NCI-H1436 (cell line): Measurements from ENCODE around the gene HSF5.

Experiments used
- DNase-seq: peaks from one replicate; lab custom pipeline; 2025; lab: John Stamatoyannopoulos, UW

HSF5 gene, protein sequence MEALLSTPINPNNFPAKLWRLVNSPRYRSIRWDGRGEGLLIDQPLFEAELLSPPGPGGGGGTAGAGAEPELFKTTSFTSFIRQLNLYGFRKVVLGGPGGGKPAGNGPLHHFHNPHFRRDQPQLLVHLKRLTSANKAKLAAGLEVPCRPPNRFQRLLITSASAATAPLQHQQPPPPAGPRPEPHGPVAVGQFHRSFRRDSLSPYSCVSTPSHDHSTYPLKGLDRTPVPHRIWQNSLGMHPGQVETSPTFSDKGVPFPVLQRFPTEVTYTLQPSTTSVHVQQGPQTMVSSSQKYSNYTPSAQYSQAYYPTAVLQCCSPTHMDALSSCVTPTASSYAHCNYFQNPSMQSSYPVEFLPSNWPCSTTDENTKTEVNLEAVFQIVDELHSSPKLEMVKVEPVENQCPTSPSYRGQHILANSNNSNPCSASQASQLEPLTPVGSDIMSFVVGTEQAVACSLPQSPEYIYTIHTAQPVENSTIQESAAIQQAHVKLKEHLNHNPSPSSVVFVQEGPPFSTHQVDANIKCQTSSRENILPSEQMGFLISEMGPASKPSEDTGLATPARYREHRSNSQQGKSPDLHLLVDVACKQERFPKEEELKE

DNA sequence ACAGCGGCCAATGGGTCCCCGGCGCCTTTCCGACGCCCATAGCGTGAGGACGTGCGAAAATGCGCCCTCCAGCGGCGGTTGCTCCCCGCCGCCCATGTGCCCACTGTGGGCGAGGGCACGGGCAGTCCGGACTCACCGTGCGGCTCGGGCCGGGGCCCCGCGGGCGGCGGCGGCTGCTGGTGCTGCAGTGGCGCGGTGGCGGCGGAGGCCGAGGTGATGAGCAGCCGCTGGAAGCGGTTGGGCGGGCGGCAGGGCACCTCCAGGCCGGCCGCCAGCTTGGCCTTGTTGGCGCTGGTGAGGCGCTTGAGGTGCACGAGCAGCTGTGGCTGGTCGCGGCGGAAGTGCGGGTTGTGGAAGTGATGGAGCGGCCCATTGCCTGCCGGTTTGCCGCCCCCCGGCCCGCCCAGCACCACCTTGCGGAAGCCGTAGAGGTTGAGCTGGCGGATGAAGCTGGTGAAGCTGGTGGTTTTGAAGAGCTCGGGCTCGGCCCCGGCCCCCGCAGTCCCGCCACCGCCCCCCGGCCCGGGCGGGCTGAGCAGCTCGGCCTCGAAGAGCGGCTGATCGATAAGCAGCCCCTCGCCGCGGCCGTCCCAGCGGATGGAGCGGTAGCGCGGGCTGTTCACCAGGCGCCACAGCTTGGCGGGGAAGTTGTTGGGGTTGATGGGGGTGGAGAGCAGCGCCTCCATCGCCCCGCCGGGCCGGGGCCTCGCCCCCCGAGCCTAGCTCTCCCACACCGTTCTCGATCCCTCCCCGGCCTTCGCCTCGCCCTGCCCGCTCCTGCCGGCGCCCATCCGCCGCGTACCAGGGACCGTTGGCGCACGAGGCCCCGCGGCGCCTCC lies at the start of gene HSF5:
HSF5 (minus strand) TSS at position 820 of the 839 bp plus-strand sequence; CDS start at position 686, 134 bp downstream.
- DNase-seq = no peak

DNA sequence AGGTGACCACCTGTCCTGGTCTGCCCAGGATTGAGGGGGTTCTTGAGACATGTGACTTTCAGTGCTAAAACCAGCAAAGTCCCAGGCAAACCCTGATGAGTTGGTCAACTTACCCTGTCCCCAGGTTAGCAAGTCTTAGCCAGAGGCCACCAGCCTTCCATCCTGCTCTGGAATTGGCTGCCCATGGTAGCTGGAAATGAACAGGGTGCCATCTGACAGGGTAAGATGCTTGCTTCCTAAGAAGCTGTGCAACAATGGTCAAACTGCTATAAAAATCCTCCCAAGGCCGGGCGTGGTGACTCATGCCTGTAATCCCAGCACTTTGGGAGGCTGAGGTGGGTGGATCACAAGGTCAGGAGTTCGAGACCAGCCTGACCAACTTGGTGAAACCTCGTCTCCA lies 49.1 kb upstream of the HSF5 start:
- DNase-seq = no peak

- DNase-seq = no peak
These were observed 48.3 kb upstream of the HSF5 start for GRCh38 chr17:58536542-58536941.

DNA sequence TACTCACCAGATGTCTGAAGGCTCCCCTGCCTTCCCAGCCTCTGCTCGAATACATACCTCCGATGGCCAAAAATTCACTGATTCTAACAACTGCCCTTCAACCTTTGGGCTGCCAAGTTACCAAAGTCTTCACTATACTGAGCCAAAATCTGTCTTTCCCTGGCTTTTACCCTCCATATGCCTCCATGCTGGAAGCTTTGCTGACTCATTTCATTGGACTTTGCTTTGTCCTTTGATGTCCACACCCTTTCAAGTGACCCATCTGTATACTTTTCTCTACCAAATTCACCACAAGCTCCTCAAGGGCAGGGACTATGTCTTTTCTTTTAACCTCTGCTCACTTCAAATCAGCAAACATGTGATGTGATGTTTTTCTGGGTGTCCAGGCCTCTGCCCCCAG lies 47.2 kb upstream of the HSF5 start:
- no peak for DNase-seq

DNA sequence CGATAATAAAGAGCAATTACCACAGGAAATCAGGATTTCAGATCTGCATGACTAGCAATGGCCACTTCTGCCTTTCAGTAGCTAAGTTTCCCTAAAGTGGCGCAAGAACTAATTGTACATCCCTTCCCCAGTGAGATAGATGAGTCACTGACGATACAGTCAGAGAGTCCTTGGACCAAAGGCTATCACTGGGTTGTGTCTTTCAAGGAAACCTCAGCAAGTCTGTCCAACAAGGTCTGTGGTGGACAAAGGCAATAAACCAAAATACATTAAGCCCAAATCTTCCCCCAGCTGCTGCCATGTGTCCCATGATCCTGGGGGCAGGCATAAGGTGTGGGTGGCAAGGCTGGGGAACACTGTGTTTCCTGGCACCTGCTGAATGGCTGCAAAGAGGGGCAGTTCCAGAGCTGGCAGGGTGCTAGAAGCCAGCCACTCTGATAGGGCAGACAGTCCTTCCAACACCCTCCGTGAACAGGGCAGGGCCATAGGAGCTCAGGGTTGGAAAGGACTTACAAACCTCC lies 46.8 kb upstream of the HSF5 start:
- DNase-seq = no peak

GRCh38 chr17:58534331-58534730 lies 46.1 kb upstream of the HSF5 start:
- no peak for DNase-seq

- no peak for DNase-seq
These were observed 45.5 kb upstream of the HSF5 start for GRCh38 chr17:58533616-58534188.

- DNase-seq = no peak
These were observed 44.3 kb upstream of the HSF5 start for GRCh38 chr17:58532555-58532951.

GRCh38 chr17:58531661-58532554 lies 43.7 kb upstream of the HSF5 start:
- peak; percentile 61 for DNase-seq

GRCh38 chr17:58531122-58531521 lies 42.9 kb upstream of the HSF5 start:
- no peak for DNase-seq

- no peak for DNase-seq
These were observed 42.4 kb upstream of the HSF5 start for GRCh38 chr17:58530655-58531054.

DNA sequence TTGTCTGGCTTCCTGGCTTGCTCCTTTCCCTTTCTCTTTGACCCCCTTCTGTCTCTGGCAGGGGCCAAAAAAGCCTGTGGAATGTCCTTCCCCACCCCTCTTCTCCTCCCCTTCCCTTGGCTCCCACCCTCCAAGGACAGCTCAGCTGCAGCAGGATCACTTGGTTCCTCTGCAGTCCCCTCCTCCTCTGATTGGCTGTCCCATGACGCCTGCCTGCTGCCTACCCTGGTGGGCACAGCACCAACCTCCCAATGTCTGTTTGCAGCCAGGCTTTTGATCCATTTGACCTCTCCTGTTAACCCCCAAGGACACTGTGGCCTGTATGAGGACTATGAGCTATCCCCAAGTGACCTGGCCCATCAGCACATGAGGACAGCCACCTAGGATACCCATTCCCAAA lies 41.1 kb upstream of the HSF5 start:
- DNase-seq = no peak

GRCh38 chr17:58528443-58528842 lies 40.2 kb upstream of the HSF5 start:
- no peak for DNase-seq

DNA sequence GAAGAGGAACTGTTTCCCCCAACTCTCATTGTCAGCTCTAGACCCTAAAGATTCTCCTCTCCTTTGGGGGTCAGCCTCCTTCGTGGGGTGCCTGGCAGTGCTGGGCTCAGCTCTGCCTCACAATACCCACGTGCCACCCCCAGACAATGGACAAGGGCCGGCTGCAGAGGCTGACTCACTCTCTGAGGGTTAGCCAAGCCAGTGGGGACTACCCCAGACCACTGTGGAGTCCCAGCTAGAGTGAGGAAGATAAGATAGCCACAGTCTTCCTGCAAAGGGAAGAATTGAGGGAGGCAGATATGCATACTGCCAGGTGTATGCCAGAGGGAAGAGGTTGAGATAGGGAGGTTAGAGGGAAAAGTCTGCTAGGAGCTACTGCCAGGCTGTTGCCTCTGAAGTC lies 39.7 kb upstream of the HSF5 start:
- DNase-seq = no peak

- DNase-seq = no peak
These were observed 39.1 kb upstream of the HSF5 start for GRCh38 chr17:58527306-58527705.

DNA sequence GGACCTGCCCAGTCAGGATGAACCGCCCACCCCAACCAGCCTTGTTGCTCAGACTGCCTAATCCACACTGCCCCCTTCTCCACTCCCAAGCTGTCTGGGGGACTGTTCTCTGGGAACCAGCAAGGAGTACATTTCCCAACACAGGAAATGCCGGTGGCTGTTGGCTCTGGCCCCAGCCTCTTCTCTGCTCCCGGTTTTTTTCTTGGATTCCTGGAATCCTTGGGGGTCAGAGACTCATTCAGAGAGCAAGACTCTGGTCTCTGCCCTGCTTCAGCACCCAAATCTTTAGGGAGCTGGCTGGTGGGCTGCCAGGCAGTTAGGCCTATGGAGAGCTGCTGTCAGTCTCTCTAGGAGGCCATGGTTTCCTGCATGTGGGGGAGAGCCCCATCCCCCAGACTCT lies 37.0 kb upstream of the HSF5 start:
- DNase-seq = no peak

GRCh38 chr17:58521680-58522079 lies 33.5 kb upstream of the HSF5 start:
- DNase-seq = no peak

DNA sequence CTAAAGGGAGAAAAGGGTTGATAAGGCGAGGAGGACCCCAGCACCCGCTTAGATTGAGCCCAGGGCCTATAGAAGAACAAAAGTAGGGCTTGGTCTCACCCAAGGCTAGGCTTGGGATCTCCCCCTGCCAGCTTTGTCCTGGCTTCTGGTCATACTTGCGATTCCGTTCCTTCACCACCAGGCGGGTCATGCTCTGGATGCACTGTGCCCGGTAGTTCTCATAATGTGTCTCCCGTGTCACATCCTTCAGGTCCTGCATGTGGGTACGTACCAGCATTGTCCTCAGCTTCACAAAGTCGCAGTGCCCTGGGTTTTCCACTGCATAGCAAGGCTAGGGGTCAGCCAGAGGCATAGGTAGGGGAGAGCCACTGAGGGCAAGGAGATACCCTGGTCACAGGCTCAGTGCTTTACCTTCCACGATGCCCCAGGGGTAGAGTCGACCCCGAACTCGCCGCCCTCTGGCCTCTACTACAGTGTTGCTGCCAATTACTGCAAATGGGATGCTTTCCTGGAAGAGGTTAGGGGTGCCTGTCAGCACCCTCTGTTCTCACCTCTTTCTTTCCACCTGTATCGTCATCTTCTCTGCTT lies 32.7 kb upstream of the HSF5 start:
- DNase-seq = no peak

DNA sequence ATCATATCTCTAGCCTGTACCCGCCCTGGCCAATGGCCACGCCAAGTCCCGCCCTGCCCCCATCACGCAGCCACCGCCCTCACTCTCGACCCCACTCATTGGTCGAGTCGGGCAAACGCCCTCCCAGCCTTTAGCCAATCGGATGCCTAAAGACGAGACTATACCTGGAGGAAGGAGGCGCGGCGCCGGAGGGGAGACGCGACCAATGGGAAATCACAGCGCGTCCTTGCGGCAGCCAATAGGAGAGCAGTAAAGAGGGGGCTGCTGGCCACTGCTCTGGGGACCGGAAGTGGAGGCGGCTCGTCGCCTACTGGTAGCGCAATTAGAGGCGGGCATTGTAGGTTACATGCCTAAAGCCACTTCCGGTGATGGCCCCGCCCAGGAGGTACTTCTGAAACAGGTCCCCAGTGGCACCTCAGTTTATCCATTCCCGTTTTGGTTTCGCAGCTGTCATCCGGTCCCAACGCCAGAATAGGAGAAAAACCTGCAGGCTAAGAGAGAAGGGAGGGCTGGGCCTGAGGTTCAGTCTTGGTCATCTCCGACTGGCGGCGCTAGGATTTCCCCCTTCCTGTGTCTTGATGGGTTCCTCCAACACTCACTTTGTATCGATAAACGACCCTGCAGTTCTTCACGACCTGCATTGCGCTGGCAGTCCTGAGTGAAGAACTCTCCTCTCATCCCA lies 29.9 kb upstream of the HSF5 start:
- DNase-seq = peak; percentile 100

DNA sequence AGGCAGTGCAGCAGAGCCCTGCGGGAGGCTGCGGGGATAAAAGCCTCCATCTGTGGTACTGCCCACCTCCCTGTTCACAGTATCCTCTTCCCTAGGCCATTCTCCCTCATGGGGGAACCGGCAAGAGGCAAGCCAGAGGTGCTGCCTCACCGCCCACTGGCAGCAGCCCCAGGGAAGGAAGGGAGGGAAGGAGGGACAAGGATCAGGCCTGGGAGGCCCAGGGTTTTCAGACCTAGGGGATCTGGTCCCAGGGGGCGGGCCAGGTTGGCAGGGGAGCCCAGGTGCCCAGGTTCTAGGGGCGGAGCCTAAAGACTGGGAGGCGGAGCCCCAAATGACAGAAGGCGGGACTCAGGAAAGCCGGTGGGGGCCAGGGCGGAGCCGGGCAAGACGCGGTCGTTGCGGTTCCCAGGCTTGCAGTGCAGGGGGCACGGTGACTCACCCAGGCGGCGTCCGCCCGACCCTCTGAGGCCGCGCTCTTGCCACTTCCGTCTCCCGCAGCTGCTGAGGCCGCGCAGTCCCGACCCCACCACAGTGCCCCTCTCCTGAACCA lies 29.2 kb upstream of the HSF5 start:
- peak; percentile 96 for DNase-seq
